ENCODE results near the gene POC1B. TPM values are rescaled to one million over a fixed set of nuclear protein-coding genes. Genes with fewer than 3 reads are reported as not detected.

Gene POC1B
- total RNA-seq, 2 donors from 2014 or later = 31.4 to 32.0 TPM

GRCh38 chr12:89413234-89413633, 112.6 kb downstream of the POC1B start:
- no peak for DNase-seq
- Histone ChIP-seq H3K36me3 (no peaks in the 10 kb centered on the region), H3K4me3 (no peak overlapping the region), H3K9me3 (no peaks in the 10 kb centered on the region), H3K9ac (ENCODE audit: low read depth in 2 of 2, low read length in 2 of 2) (no peak overlapping the region), H3K27ac (no peak overlapping the region), H3K4me1 (no peaks in the 10 kb centered on the region), H3K27me3 (no peaks in the 10 kb centered on the region)
- intact Hi-C loops (cut with DNase I) = no loop called here
- TF ChIP-seq CTCF (IDR thresholded peaks at IDR 0.05) = no peak

GRCh38 chr12:89412665-89413064, 113.2 kb downstream of the POC1B start:
- no peak overlapping the region for H3K9ac ChIP-seq (ENCODE audit: low read depth in 2 of 2, low read length in 2 of 2)
- intact Hi-C loops (cut with DNase I) = no loop called here
- H3K4me1 ChIP-seq = no peaks in the 10 kb centered on the region
- no peaks in the 10 kb centered on the region for H3K36me3 ChIP-seq
- no peaks in the 10 kb centered on the region for H3K27me3 ChIP-seq
- no peaks in the 10 kb centered on the region for H3K9me3 ChIP-seq
- no peak overlapping the region for H3K27ac ChIP-seq
- TF ChIP-seq CTCF (IDR thresholded peaks at IDR 0.05) = no peak
- H3K4me3 ChIP-seq = no peak overlapping the region
- no peak for DNase-seq

- DNase-seq = no peak
- Histone ChIP-seq H3K36me3 (no peaks in the 10 kb centered on the region), H3K9me3 (no peaks in the 10 kb centered on the region), H3K9ac (ENCODE audit: low read depth in 2 of 2, low read length in 2 of 2) (no peak overlapping the region), H3K27ac (no peak overlapping the region), H3K27me3 (no peaks in the 10 kb centered on the region), H3K4me1 (no peaks in the 10 kb centered on the region), H3K4me3 (no peak overlapping the region)
- intact Hi-C loops (cut with DNase I) = no loop called here
- TF ChIP-seq CTCF (IDR thresholded peaks at IDR 0.05) = no peak
Observed at GRCh38 chr12:89411846-89412245, 114.0 kb downstream of the POC1B start.

GRCh38 chr12:89411234-89411633, 114.6 kb downstream of the POC1B start:
- no peaks in the 10 kb centered on the region for H3K36me3 ChIP-seq
- TF ChIP-seq CTCF (IDR thresholded peaks at IDR 0.05) = no peak
- intact Hi-C loops (cut with DNase I) = no loop called here
- no peak overlapping the region for H3K4me3 ChIP-seq
- no peak for DNase-seq
- no peak overlapping the region for H3K9ac ChIP-seq (ENCODE audit: low read depth in 2 of 2, low read length in 2 of 2)
- no peaks in the 10 kb centered on the region for H3K27me3 ChIP-seq
- no peak overlapping the region for H3K27ac ChIP-seq
- H3K4me1 ChIP-seq = no peaks in the 10 kb centered on the region
- no peaks in the 10 kb centered on the region for H3K9me3 ChIP-seq

- H3K4me1 ChIP-seq = no peaks in the 10 kb centered on the region
- no peaks in the 10 kb centered on the region for H3K9me3 ChIP-seq
- no peak overlapping the region for H3K9ac ChIP-seq (ENCODE audit: low read depth in 2 of 2, low read length in 2 of 2)
- no peak overlapping the region for H3K27ac ChIP-seq
- no peak for TF ChIP-seq CTCF (IDR thresholded peaks at IDR 0.05)
- no peak for DNase-seq
- H3K36me3 ChIP-seq = no peaks in the 10 kb centered on the region
- no peaks in the 10 kb centered on the region for H3K27me3 ChIP-seq
- intact Hi-C loops (cut with DNase I) = no loop called here
- no peak overlapping the region for H3K4me3 ChIP-seq
Observed at GRCh38 chr12:89405626-89406345, 120.1 kb downstream of the POC1B start.
